ENCODE results near the gene HDGFL3.

GRCh38 chr15:83199288-83199687 lies 8.3 kb downstream of the HDGFL3 start:
- TF ChIP-seq, protein P1, sequence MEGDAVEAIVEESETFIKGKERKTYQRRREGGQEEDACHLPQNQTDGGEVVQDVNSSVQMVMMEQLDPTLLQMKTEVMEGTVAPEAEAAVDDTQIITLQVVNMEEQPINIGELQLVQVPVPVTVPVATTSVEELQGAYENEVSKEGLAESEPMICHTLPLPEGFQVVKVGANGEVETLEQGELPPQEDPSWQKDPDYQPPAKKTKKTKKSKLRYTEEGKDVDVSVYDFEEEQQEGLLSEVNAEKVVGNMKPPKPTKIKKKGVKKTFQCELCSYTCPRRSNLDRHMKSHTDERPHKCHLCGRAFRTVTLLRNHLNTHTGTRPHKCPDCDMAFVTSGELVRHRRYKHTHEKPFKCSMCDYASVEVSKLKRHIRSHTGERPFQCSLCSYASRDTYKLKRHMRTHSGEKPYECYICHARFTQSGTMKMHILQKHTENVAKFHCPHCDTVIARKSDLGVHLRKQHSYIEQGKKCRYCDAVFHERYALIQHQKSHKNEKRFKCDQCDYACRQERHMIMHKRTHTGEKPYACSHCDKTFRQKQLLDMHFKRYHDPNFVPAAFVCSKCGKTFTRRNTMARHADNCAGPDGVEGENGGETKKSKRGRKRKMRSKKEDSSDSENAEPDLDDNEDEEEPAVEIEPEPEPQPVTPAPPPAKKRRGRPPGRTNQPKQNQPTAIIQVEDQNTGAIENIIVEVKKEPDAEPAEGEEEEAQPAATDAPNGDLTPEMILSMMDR (IDR thresholded peaks at IDR 0.05): no peak
- no peak for TF ChIP-seq POLR2A (IDR thresholded peaks at IDR 0.05)
